PFSK-1 (cell line): ENCODE results near the gene MARK1.

Source experiments
- FOXP2 ChIP-seq: optimal IDR thresholded peaks from 2 replicates; pipeline ENCODE3; 2011; ENCODE audit warnings: borderline replicate concordance, control low read depth, inconsistent platforms; ENCODE audit not compliant: insufficient read depth; ENCODE audit errors: extremely low read length, extremely low read depth
- POLR2AphosphoS5 ChIP-seq: IDR thresholded peaks from 2 replicates; pipeline ENCODE4 v1.6.1; 2012; ENCODE audit warnings: low read depth, mild to moderate bottlenecking, control low read depth, low read length, moderate library complexity
- REST ChIP-seq, 2 experiments: IDR thresholded peaks; 2 replicates each; pipeline versions ENCODE4 v1.6.1 to v1.8.0; 2011 to 2012; ENCODE audit warnings: low read depth in 2 of 2, low read length in 2 of 2, control low read depth in 1 of 2, inconsistent platforms in 1 of 2, mild to moderate bottlenecking in 1 of 2, moderate library complexity in 1 of 2; ENCODE audit not compliant: insufficient read depth in 1 of 2
- SIN3A ChIP-seq: IDR thresholded peaks from 2 replicates; pipeline ENCODE4 v1.6.1; 2012; ENCODE audit warnings: mild to moderate bottlenecking, low read length, moderate library complexity, borderline replicate concordance; ENCODE audit not compliant: insufficient read depth
- TAF1 ChIP-seq: IDR thresholded peaks from 2 replicates; pipeline ENCODE4 v1.6.1; 2012; ENCODE audit warnings: low read length, control low read depth, borderline replicate concordance; ENCODE audit not compliant: insufficient read depth

The MARK1 gene

GRCh38 chr1:220487297-220487820, 40.6 kb upstream of the MARK1 start:
- no peak for TF ChIP-seq POLR2AphosphoS5
- TF ChIP-seq TAF1: no peak
- no peak for TF ChIP-seq REST (IDR thresholded peaks at IDR 0.05; ENCODE audit: insufficient read depth in 1 of 2, low read depth in 2 of 2, low read length in 2 of 2)
- no peak for TF ChIP-seq SIN3A
- no peak for TF ChIP-seq FOXP2

- TF ChIP-seq POLR2AphosphoS5 (no peak), TAF1 (no peak), SIN3A (no peak), FOXP2 (no peak), REST (IDR thresholded peaks at IDR 0.05; ENCODE audit: insufficient read depth in 1 of 2, low read depth in 2 of 2, low read length in 2 of 2) (no peak)
Observed at GRCh38 chr1:220491891-220492290, 36.0 kb upstream of the MARK1 start.

GRCh38 chr1:220497220-220497947, 30.6 kb upstream of the MARK1 start:
- no peak for TF ChIP-seq SIN3A
- no peak for TF ChIP-seq POLR2AphosphoS5
- no peak for TF ChIP-seq FOXP2
- no peak for TF ChIP-seq REST (IDR thresholded peaks at IDR 0.05; ENCODE audit: insufficient read depth in 1 of 2, low read depth in 2 of 2, low read length in 2 of 2)
- TF ChIP-seq TAF1: no peak

GRCh38 chr1:220498188-220498587, 29.7 kb upstream of the MARK1 start:
- TF ChIP-seq POLR2AphosphoS5: no peak
- TF ChIP-seq FOXP2: no peak
- no peak for TF ChIP-seq TAF1
- TF ChIP-seq SIN3A: no peak

- TF ChIP-seq FOXP2 (no peak), POLR2AphosphoS5 (no peak), SIN3A (no peak), REST (IDR thresholded peaks at IDR 0.05; ENCODE audit: insufficient read depth in 1 of 2, low read depth in 2 of 2, low read length in 2 of 2) (no peak), TAF1 (no peak)
Observed at GRCh38 chr1:220500372-220500771, 27.6 kb upstream of the MARK1 start.
